Activated CD4-positive, alpha-beta T cell treated with anti-CD3 and anti-CD28 coated beads, Interleukin-10, Interleukin-2, amounts not matched to agents 100 ng/mL and 50 ng/mL, durations not matched to agents 16 hours and 8 hours (primary cell): ENCODE measurements around the gene GRIK5.
A peak's percentile ranks its signal among the peaks of the same experiment; 100 is the strongest.
"Not testable (repeated sequence)": the region's sequence is repeated elsewhere in the genome, so short reads cannot be mapped to it uniquely, and the experiment has no call there.

Experiments
- DNase-seq: peaks from one replicate; pipeline ENCODE4 v3.0.0-alpha.2; 2020

GRIK5 gene

GRCh38 chr19:42006569-42006968 is 63.4 kb downstream of the GRIK5 start:
- DNase-seq: no peak

- DNase-seq: no peak
Measured at GRCh38 chr19:42005504-42005903, 64.5 kb downstream of the GRIK5 start.

DNA sequence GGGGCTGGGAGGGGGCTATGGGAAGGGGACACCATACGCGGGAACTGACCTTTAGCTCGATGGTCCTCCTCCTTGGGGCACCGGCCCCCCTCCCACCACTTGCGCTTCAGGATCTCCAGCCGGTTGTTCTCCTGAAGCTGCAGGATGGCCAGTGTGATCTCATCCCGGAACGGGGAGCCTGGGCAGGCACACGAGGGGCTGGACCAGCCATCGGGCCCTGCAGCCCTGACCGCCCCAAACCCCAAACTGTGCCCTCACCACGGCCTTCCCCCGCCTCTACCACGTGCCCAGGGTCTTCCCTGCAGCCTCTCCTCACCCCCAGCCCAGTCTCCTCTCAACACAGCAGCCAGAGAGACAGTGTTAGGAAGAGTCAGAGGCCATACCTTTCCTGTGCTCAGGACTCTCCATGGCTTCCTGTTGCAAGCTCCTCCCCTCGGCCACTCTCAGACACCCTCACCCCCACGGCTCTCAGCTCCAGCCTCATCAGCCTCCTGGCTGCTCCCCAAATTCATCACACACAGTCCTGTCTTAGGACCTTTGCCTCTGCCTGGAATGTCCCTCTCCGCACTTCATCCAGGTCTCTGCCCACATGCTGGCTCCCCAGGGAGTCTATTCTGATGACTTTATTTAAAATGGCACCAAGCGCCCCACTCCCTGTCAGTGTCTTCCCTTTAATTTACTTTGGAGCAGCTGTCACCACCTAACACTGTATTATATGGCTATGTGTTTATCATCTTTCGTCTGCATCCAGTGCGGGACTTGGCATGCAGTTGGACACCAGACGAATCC is 66.3 kb downstream of the GRIK5 start:
- DNase-seq: no peak

DNA sequence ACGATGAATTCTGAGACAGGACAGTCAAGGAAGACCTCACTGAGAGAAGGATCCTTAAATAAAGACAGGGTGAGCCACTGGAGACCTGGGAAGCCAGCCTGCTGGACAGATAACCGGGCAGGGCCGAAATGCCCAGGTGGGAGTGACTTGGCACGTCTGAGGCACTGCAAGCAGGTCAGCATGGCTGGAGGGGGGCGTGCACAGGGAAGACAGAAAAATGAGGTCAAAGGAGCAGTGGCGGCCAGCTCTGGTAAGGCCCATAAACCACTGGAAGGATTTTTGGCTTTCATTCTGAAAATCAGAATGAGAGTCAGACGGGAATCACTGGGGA is 70.2 kb downstream of the GRIK5 start:
- no peak for DNase-seq

DNA sequence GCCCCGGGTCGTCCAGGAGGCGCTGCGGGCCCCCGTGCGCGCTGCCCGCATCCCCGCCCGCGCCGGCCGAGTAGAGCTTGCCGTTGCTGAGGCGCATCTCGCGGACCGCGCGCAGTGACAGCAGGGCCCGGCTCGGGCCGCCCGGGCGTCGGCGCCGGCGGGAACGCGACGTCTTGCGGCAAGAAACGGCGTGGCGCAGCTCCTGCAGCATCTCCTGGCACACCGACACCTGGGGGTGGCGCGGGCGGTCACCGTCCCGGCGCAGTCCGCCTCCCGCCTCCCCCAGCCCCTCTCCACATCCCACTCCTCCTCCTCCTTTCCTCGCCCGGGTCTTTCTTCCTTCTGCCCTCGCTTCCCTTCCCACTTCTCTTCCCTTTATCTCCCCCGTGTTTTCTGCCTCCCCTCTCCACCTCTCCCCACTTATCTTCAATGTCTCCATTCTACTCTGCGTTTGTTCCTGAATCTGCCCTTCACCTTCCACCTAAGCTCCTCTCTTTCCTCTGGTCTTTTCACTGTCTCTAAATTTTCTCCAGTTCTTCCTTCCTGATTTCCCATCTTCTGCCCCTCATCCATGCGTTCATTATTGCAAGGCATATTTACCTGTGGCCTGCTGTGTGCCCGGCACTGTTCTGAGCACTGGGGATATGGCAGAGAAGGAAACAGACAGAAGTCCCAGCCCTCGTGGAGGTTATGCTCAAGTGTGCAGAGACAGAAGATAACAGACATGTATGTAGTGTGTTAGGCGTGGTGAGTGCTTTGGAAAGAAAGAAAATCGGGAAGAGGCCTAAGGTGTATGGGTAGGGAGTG is 70.7 kb downstream of the GRIK5 start:
- DNase-seq: peak; percentile 22

DNA sequence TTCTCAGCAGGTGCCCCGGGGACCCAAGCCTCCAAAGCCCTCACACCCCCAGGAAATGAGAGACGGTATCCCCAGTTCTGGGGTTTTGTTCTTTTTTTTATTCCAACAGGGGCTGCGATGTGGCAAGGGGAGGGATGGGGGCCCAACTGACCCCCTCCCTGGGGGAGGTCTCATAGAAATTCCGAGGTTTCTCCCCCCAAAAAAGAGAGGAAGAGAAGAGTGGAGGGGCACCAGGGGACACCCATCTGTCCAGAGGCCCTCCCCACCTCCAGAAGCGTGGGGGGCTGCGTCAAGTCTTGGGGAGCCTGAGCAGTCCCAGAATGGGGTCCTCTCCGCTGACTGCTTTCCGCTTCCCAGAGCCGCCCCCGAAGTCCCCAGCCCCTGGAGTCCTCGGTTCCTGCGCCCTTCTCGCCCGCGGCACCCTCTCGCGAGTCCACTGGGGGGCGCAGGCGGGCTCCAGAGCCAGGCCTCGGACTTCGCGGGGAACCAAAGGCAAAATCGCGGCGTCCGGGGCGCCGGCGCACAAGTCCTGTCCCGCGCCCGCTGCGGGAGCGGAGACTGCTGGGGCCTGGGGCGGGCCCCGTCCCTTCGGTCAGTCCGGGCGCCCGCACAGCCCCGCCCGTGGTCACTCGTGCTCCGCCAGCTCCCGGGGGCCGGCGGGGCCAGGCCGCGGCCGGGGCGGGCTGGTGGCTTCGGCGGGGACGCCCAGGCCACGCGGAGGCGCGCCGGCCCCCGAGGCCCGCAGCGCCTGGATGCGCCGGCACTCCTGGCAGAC is 71.6 kb downstream of the GRIK5 start:
- DNase-seq: peak; percentile 56

DNA sequence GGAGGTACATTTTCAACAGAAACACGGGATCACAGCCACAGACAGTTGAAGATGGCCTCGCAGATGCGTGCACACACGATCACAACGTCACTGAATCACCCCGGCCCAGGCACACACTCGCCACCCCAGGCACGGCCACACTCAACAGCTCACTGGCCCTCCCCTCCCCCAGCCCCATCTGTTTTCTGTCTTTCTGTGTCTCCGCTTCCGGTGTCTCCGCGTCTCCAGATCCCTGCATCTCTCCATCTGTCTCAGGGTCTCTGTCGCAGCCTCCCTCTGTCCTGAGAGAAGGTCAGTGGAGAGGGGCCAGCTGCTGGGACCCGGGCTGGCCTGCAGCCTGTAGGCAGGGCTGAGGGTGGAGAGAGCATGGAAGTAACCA is 72.2 kb downstream of the GRIK5 start:
- no peak for DNase-seq

GRCh38 chr19:41997121-41997850 is 72.7 kb downstream of the GRIK5 start:
- peak; percentile 30 for DNase-seq

DNA sequence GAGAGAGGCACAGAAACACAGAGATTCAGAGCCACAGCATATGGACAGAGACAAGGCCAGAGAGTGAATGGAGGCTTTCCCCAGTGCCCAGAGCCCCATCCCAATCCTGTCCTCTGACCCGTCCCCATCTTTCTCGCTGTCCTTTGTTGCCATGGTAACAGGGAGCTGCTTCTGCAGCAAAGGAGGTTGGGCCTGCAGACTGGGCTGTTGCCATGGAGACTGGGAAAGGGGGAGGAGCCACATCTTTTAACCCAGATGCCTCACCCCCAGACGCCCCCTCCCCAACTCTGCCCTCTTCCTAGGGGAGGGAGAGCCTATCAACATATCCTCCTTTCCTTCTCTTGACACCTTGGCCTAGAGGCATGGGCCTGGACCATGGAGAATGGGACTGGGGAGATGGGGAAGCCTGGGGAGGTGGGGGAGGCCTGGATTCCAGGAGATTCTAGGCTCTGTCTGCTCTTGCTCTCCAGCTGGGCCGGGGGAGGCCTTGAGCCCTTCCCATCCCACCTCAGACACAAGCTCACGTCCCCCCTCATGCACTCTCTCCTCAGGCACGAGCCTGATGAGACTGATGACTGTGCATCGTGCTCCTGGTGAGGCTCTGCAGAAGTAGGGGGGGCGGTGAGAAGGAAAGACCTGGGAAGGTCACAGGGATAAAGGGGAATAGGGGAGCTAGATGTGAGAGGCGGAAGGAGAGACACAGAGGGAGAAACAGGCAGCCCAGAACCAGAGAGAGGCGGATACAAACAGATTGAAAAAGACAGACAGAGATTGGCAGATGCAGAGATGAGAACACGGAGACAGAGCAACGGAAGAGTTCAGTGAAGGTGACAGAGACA is 73.8 kb downstream of the GRIK5 start:
- DNase-seq: peak; percentile 15

GRCh38 chr19:41994994-41995958 is 74.7 kb downstream of the GRIK5 start:
- DNase-seq: no peak

- DNase-seq: no peak
Measured at GRCh38 chr19:41994521-41994971, 75.5 kb downstream of the GRIK5 start.

- peak; percentile 70 for DNase-seq
Measured at GRCh38 chr19:41993612-41994483, 76.2 kb downstream of the GRIK5 start, which contains the start of gene ATP1A3. TSS of gene ATP1A3 (minus strand) at chr19:41994230. CDS start at chr19:41994076, 154 bp downstream.

DNA sequence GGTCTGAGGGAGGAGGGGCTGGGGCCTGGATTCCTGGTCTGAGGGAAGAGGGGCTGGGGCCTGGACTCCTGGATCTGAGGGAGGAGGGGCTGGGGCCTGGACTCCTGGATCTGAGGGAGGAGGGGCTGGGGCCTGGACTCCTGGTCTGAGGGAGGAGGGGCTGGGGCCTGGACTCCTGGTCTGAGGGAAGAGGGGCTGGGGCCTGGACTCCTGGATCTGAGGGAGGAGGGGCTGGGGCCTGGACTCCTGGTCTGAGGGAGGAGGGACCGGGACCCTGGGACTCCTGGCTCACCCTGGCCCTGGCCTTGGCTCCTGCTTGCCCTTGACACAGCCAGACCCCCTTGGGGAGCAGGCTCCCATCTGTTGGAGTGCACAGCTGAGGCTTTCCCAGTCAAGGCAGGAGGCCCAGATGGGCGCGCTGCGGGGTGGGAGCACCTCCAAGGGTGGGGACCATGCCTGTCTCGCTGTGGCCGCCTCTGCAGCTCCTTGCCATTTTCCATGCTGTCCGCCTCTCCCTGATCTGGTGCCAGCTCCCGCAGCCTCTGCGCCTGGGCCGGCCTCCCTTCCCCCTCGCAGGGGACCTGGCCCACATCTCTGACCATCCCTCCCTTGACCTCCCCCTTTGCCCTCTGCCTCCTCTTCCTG is 78.0 kb downstream of the GRIK5 start:
- DNase-seq: not testable (repeated sequence)

GRCh38 chr19:41991025-41991424 is 79.0 kb downstream of the GRIK5 start:
- no peak for DNase-seq

DNA sequence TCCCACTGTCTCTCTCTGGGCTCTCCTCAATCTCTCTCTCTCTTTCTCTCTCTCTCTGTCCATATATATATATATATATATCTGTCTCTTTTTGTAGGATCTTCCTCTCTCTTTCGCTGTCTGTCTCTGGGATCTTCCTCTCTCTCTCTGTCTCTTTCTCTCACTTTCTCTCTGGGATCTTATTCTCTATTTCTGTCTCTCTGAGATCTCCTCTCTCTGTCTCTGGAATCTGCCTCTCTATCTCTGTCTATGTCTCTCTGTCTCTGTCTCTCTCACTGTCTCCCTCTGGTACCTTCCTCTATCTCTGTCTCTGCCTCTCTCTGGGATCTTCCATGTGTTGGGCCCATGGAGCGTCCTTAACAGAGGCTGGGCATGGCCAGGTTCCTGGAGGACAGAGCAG is 79.4 kb downstream of the GRIK5 start:
- no peak for DNase-seq

- no peak for DNase-seq
Measured at GRCh38 chr19:41990028-41990427, 80.0 kb downstream of the GRIK5 start.

DNA sequence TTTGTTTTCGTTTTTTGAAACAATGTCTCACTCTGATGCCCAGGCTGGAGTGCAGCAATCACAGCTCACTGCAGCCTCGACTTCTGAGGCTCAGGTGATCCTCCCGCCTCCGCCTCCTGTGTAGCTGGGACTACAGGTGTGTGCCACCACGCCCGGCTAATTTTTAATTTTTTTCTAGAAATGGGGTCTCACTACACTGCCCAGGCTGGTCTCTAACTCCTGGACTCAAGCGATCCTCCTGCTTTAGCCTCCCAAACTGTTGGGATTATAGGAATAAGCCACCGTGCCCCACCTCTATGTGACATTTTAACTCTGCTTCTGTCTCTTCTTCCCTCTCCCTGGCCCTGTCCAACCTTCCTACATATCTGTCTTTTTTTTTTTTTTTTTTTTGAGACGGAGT is 81.1 kb downstream of the GRIK5 start:
- DNase-seq: no peak

- no peak for DNase-seq
Measured at GRCh38 chr19:41987141-41987860, 82.7 kb downstream of the GRIK5 start.
